ENCODE data around the gene DYSF.

DNA sequence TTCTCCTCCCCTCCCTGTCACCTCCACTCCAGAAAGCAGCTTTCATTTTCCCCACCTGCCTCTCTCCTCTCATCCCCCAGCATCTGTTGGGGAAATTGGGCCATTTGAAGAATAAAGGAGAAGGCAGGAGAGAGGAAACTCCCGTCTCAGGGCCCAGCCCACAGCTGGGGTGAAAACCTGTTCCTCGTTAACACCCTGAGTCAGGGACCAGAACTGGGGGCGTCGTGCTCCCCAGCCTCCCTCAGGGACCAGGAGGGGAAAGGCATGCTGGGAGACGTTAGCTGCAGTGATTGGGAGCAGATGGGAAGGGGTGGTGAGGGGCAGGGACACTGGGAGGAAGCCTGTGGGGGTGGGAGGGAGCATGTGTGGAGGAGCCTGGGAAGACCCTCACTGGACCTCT, 251.3 kb downstream of the DYSF start:
- TF ChIP-seq, protein P1, sequence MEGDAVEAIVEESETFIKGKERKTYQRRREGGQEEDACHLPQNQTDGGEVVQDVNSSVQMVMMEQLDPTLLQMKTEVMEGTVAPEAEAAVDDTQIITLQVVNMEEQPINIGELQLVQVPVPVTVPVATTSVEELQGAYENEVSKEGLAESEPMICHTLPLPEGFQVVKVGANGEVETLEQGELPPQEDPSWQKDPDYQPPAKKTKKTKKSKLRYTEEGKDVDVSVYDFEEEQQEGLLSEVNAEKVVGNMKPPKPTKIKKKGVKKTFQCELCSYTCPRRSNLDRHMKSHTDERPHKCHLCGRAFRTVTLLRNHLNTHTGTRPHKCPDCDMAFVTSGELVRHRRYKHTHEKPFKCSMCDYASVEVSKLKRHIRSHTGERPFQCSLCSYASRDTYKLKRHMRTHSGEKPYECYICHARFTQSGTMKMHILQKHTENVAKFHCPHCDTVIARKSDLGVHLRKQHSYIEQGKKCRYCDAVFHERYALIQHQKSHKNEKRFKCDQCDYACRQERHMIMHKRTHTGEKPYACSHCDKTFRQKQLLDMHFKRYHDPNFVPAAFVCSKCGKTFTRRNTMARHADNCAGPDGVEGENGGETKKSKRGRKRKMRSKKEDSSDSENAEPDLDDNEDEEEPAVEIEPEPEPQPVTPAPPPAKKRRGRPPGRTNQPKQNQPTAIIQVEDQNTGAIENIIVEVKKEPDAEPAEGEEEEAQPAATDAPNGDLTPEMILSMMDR (IDR thresholded peaks at IDR 0.05): no peak
- no peak for TF ChIP-seq POLR2A (IDR thresholded peaks at IDR 0.05)
